Gastrocnemius medialis (tissue), 4 donors: ENCODE data around the gene GJB3. TPM values are rescaled to one million over a fixed set of nuclear protein-coding genes. Genes with fewer than 3 reads are reported as not detected.

Experiments
- ATAC-seq, 2 donors: fragments of 150-250 bp; one replicate each; pipeline ENCODE4 v1.9.1; 2016
- DNase-seq, 2 donors: peaks; one replicate each; pipeline ENCODE4 v3.0.0-alpha.2; 2019
- H3K27ac ChIP-seq, 4 donors: fragments of 200-600 bp; sonication (generic); 1 replicate in 1 of 4; 2 replicates in 3 of 4; pipeline ENCODE4 v1.5.1; 2016 to 2018; ENCODE audit warnings: mild to moderate bottlenecking in 2 of 4, moderate library complexity in 1 of 4
- H3K27me3 ChIP-seq, 3 donors: fragments of 200-600 bp; sonication (generic) in 2 of 3; 1 replicate in 1 of 3; 2 replicates in 2 of 3; pipeline versions ENCODE4 v1.5.1 to v1.6.0; 2016 to 2019; ENCODE audit warnings: mild to moderate bottlenecking in 1 of 3, moderate library complexity in 1 of 3
- H3K36me3 ChIP-seq, 2 donors: fragments of 200-600 bp; sonication (generic) in 1 of 2; one replicate each; pipeline ENCODE4 v1.5.1; 2017 to 2018
- H3K4me1 ChIP-seq, 2 donors: fragments of 200-600 bp; sonication (generic) in 1 of 2; one replicate each; pipeline ENCODE4 v1.5.1; 2016 to 2017; ENCODE audit warnings: mild to moderate bottlenecking in 2 of 2
- H3K4me3 ChIP-seq, 4 donors: fragments of 200-600 bp; sonication (generic) in 3 of 4; 1 replicate in 1 of 4; 2 replicates in 3 of 4; pipeline ENCODE4 v1.5.1; 2016 to 2019; ENCODE audit warnings: mild to moderate bottlenecking in 2 of 4
- H3K9me3 ChIP-seq, 3 donors: fragments of 200-600 bp; sonication (generic) in 2 of 3; 1 replicate in 1 of 3; 2 replicates in 2 of 3; pipeline ENCODE4 v1.5.1; 2016 to 2019
- CTCF ChIP-seq, 5 experiments: fragments of 450-650 bp in 3 of 5; fragments of 200-600 bp in 2 of 5; sonication (generic) in 2 of 5; IDR thresholded peaks in 4 of 5; conservative IDR thresholded peaks in 1 of 5; 1 replicate in 4 of 5; 2 replicates in 1 of 5; pipeline ENCODE4 v1.5.1; 2016 to 2019; ENCODE audit warnings: antibody characterized with exemption in 5 of 5, mild to moderate bottlenecking in 3 of 5, moderate library complexity in 3 of 5
- POLR2A ChIP-seq, 2 donors: fragments of 450-650 bp; IDR thresholded peaks; one replicate each; pipeline ENCODE4 v1.6.1; 2017; ENCODE audit warnings: antibody characterized with exemption in 2 of 2, mild to moderate bottlenecking in 2 of 2, moderate library complexity in 2 of 2
- in situ Hi-C, 4 donors: fragments of 200-750 bp; cut with MboI; loops; one replicate each; pipeline versions ENCODE4 v1.15.0 to v1.8.0; 2017; ENCODE audit warnings: low sequenced_read_pairs in 4 of 4
- intact Hi-C: fragments of 100-400 bp; cut with DNase I; formaldehyde crosslinking; loops from one replicate; pipeline ENCODE4 v1.15.1; 2023; ENCODE audit warnings: low total_unique reads
- total RNA-seq, 4 donors: library from RNA; depleted of rRNA; stranded (reverse); fragments of >200 nt; gene quantifications; one replicate each; pipeline versions ENCODE4 v1.1.0 to v1.2.3, GENCODE V29; 2016

The GJB3 gene
- total RNA-seq, 4 donors from 2014 or later, result not detected

- Histone ChIP-seq H3K27me3 (peaks cover 0 to 5% (median 0%) of the 10 kb centered on the region in 3 donors), H3K36me3 (no peaks in the 10 kb centered on the region), H3K9me3 (no peaks in the 10 kb centered on the region), H3K27ac (no peak overlapping the region), H3K4me3 (no peak overlapping the region), H3K4me1 (no peaks in the 10 kb centered on the region)
- no peak for TF ChIP-seq CTCF (IDR thresholded peaks at IDR 0.05 in 4 of 5, conservative IDR thresholded peaks at IDR 0.05 in 1 of 5)
- TF ChIP-seq POLR2A (IDR thresholded peaks at IDR 0.05), result no peak
- DNase-seq, result no peak
- no peak for ATAC-seq
- intact Hi-C loops, result no loop called here
- in situ Hi-C loops, result loop anchor here (10.0 to 25.0 kb wide), 2 partner anchors 1109 to 1111 kb away; no protein-coding TSS in a partner anchor
These were observed 34.9 kb upstream of the GJB3 start for GRCh38 chr1:34746101-34746500.

GRCh38 chr1:34746785-34747637 lies 34.0 kb upstream of the GJB3 start:
- in situ Hi-C loops, result loop anchor here (10.0 to 25.0 kb wide), 2 partner anchors 1110 to 1112 kb away; no protein-coding TSS in a partner anchor

GRCh38 chr1:34747638-34747941 lies 33.4 kb upstream of the GJB3 start:
- DNase-seq, result no peak
- Histone ChIP-seq H3K4me3 (no peak overlapping the region), H3K27me3 (peaks cover 0 to 5% (median 0%) of the 10 kb centered on the region in 3 donors), H3K36me3 (no peaks in the 10 kb centered on the region), H3K4me1 (no peaks in the 10 kb centered on the region), H3K9me3 (no peaks in the 10 kb centered on the region), H3K27ac (no peak overlapping the region)
- intact Hi-C loops (no loop called here), in situ Hi-C loops (loop anchor here (10.0 to 25.0 kb wide), 2 partner anchors 1110 to 1113 kb away; no protein-coding TSS in a partner anchor)
- no peak for ATAC-seq
- TF ChIP-seq POLR2A (IDR thresholded peaks at IDR 0.05), result no peak

More at GRCh38 chr1:34746785-34747637, 34.0 kb upstream of the GJB3 start:
- DNase-seq (no peak), ATAC-seq (no peak)
- intact Hi-C loops, result no loop called here
- Histone ChIP-seq H3K4me3 (no peak overlapping the region), H3K9me3 (no peaks in the 10 kb centered on the region), H3K4me1 (no peaks in the 10 kb centered on the region), H3K27ac (no peak overlapping the region), H3K36me3 (no peaks in the 10 kb centered on the region), H3K27me3 (peaks cover 0 to 5% (median 0%) of the 10 kb centered on the region in 3 donors)
- TF ChIP-seq CTCF (IDR thresholded peaks at IDR 0.05 in 4 of 5, conservative IDR thresholded peaks at IDR 0.05 in 1 of 5), result no peak
- TF ChIP-seq POLR2A (IDR thresholded peaks at IDR 0.05), result no peak

DNA sequence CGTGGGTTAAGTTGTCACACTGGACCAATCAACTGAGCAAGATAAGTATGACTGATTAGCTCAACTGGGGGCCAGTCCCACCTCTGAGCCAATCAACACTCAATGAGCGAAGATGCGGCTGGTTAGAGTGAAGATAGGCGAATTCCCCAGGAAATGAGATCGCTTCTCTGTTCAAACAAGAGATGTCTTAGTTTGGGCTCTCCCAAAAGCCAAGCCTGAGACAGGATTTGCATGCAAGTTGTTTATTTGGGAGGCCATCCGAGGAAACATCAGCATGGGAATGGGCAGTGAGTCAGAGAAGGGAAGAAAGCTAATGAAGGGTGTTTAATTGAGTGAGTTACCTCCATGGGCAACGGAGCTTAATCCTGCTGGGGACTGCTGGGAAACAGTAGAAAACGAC lies 31.0 kb upstream of the GJB3 start:
- TF ChIP-seq POLR2A (IDR thresholded peaks at IDR 0.05) (no peak), CTCF (IDR thresholded peaks at IDR 0.05 in 4 of 5, conservative IDR thresholded peaks at IDR 0.05 in 1 of 5) (no peak)
- H3K27me3 ChIP-seq, result peaks cover 0 to 5% (median 0%) of the 10 kb centered on the region in 3 donors
- H3K9me3 ChIP-seq, result no peaks in the 10 kb centered on the region
- no peaks in the 10 kb centered on the region for H3K36me3 ChIP-seq
- no peaks in the 10 kb centered on the region for H3K4me1 ChIP-seq
- no peak for DNase-seq
- in situ Hi-C loops, result loop anchor here (10.0 to 25.0 kb wide), 2 partner anchors 1113 to 1115 kb away; no protein-coding TSS in a partner anchor
- intact Hi-C loops, result no loop called here
- no peak for ATAC-seq
- no peak overlapping the region for H3K27ac ChIP-seq
- H3K4me3 ChIP-seq, result no peak overlapping the region

GRCh38 chr1:34750610-34751009 lies 30.4 kb upstream of the GJB3 start:
- Histone ChIP-seq H3K4me3 (no peak overlapping the region), H3K27ac (no peak overlapping the region), H3K36me3 (no peaks in the 10 kb centered on the region), H3K9me3 (no peaks in the 10 kb centered on the region), H3K27me3 (peaks cover 0 to 5% (median 0%) of the 10 kb centered on the region in 3 donors), H3K4me1 (no peaks in the 10 kb centered on the region)
- ATAC-seq (no peak), DNase-seq (no peak)
- intact Hi-C loops (no loop called here), in situ Hi-C loops (no loop called here)
- no peak for TF ChIP-seq CTCF (IDR thresholded peaks at IDR 0.05 in 4 of 5, conservative IDR thresholded peaks at IDR 0.05 in 1 of 5)
- TF ChIP-seq POLR2A (IDR thresholded peaks at IDR 0.05), result no peak
